ENCODE measurements around the gene TWNK. TPM values are rescaled to one million over a fixed set of nuclear protein-coding genes. Genes with fewer than 3 reads are reported as not detected.

The TWNK gene
- total RNA-seq, 1 donor = 4.8 TPM

- TF ChIP-seq CTCF (IDR thresholded peaks at IDR 0.05; ENCODE audit: insufficient read depth, low read length) = no peak
- H3K4me3 ChIP-seq (ENCODE audit: low read depth, low read length) = no peak overlapping the region
- no peak for DNase-seq (ENCODE audit: low read depth)
Measured at GRCh38 chr10:100960251-100960650, 27.1 kb upstream of the TWNK start.

- H3K4me3 ChIP-seq (ENCODE audit: low read depth, low read length) = no peak overlapping the region
- no peak for DNase-seq (ENCODE audit: low read depth)
- no peak for TF ChIP-seq CTCF (IDR thresholded peaks at IDR 0.05; ENCODE audit: insufficient read depth, low read length)
Measured at GRCh38 chr10:100962351-100963080, 24.8 kb upstream of the TWNK start.

GRCh38 chr10:100963826-100964225 is 23.5 kb upstream of the TWNK start:
- DNase-seq (ENCODE audit: low read depth) = no peak
- H3K4me3 ChIP-seq (ENCODE audit: low read depth, low read length) = no peak overlapping the region
- TF ChIP-seq CTCF (IDR thresholded peaks at IDR 0.05; ENCODE audit: insufficient read depth, low read length) = no peak

- no peak for TF ChIP-seq CTCF (IDR thresholded peaks at IDR 0.05; ENCODE audit: insufficient read depth, low read length)
- no peak for DNase-seq (ENCODE audit: low read depth)
- H3K4me3 ChIP-seq (ENCODE audit: low read depth, low read length) = no peak overlapping the region
Measured at GRCh38 chr10:100965820-100966219, 21.5 kb upstream of the TWNK start.

GRCh38 chr10:100966887-100967286 is 20.5 kb upstream of the TWNK start:
- H3K4me3 ChIP-seq (ENCODE audit: low read depth, low read length) = no peak overlapping the region
- TF ChIP-seq CTCF (IDR thresholded peaks at IDR 0.05; ENCODE audit: insufficient read depth, low read length) = no peak
- DNase-seq (ENCODE audit: low read depth) = no peak

GRCh38 chr10:100967332-100967731 is 20.0 kb upstream of the TWNK start:
- no peak for TF ChIP-seq CTCF (IDR thresholded peaks at IDR 0.05; ENCODE audit: insufficient read depth, low read length)
- H3K4me3 ChIP-seq (ENCODE audit: low read depth, low read length) = no peak overlapping the region
- DNase-seq (ENCODE audit: low read depth) = no peak
